Activated CD8-positive, alpha-beta memory T cell treated with anti-CD3 and anti-CD28 coated beads for 36 hours (primary cell): ENCODE results near the gene ARHGAP26. TPM values are rescaled to one million over a fixed set of nuclear protein-coding genes. Genes with fewer than 3 reads are reported as not detected.

ENCODE experiments used
- CTCF ChIA-PET: fragments of 350-600 bp; sonication (Branson Sonifier 250); formaldehyde crosslinking; loops from one replicate; lab custom pipeline; 2021; ENCODE audit warnings: antibody characterized with exemption; lab: Charles Lee
- POLR2A ChIA-PET: fragments of 350-600 bp; sonication (Branson Sonifier 250); formaldehyde crosslinking; loops from one replicate; lab custom pipeline; 2021; ENCODE audit warnings: antibody characterized with exemption; lab: Charles Lee
- total RNA-seq, 2 experiments: library from RNA; stranded (reverse); gene quantifications; one replicate each; pipeline ENCODE4 v1.2.3, GENCODE V29; 2021

ARHGAP26 gene
- total RNA-seq, 2 experiments from 2014 or later, result 15.6 to 15.7 TPM

- ChIA-PET POLR2A (no interaction called here), CTCF (interaction anchor here (0.6 to 0.8 kb wide), 2 partner anchors 18 to 103 kb away, joined by 3 read pairs; no protein-coding TSS in a partner anchor)
Observed at GRCh38 chr5:142817949-142818431, 47.8 kb downstream of the ARHGAP26 start.

GRCh38 chr5:142819292-142819691 is 49.1 kb downstream of the ARHGAP26 start:
- POLR2A ChIA-PET, result no interaction called here
- CTCF ChIA-PET, result no interaction called here

GRCh38 chr5:142819825-142820224 is 49.6 kb downstream of the ARHGAP26 start:
- ChIA-PET POLR2A (no interaction called here), CTCF (no interaction called here)

GRCh38 chr5:142820447-142820846 is 50.3 kb downstream of the ARHGAP26 start:
- CTCF ChIA-PET, result interaction anchor here (1.0 to 3.0 kb wide), 3 partner anchors 8 to 37 kb away, joined by 3 to 15 read pairs (median 6); no protein-coding TSS in a partner anchor
- POLR2A ChIA-PET, result interaction anchor here (0.6 to 2.5 kb wide), 2 partner anchors 37 to 50 kb away, joined by 4 to 12 read pairs; partner anchors contain the start of gene ARHGAP26

GRCh38 chr5:142821034-142821732 is 51.0 kb downstream of the ARHGAP26 start:
- POLR2A ChIA-PET, result interaction anchor here (0.6 to 2.5 kb wide), 5 partner anchors 23 to 51 kb away, joined by 3 to 12 read pairs (median 4); partner anchors contain the start of gene ARHGAP26
- CTCF ChIA-PET, result interaction anchor here (1.0 to 3.0 kb wide), 4 partner anchors 9 to 46 kb away, joined by 3 to 15 read pairs (median 5); no protein-coding TSS in a partner anchor

- ChIA-PET CTCF (interaction anchor here (0.6 to 3.0 kb wide), 6 partner anchors 22 to 57 kb away, joined by 3 to 15 read pairs (median 3); no protein-coding TSS in a partner anchor), POLR2A (interaction anchor here (0.5 to 2.5 kb wide), 6 partner anchors 24 to 51 kb away, joined by 3 to 12 read pairs (median 4); partner anchors contain the start of gene ARHGAP26)
Observed at GRCh38 chr5:142821733-142822487, 51.7 kb downstream of the ARHGAP26 start.

GRCh38 chr5:142823126-142823525 is 52.9 kb downstream of the ARHGAP26 start:
- CTCF ChIA-PET, result interaction anchor here (1.1 to 3.0 kb wide), 4 partner anchors 26 to 74 kb away, joined by 3 to 15 read pairs (median 3); no protein-coding TSS in a partner anchor
- POLR2A ChIA-PET, result no interaction called here

- CTCF ChIA-PET, result interaction anchor here (0.6 to 1.3 kb wide), 3 partner anchors 27 to 165 kb away, joined by 3 to 5 read pairs (median 4); no protein-coding TSS in a partner anchor
- POLR2A ChIA-PET, result interaction anchor here (1.2 kb wide), 1 partner anchor 23 kb away, joined by 4 read pairs; no protein-coding TSS in a partner anchor
Observed at GRCh38 chr5:142823806-142824205, 53.6 kb downstream of the ARHGAP26 start.

- POLR2A ChIA-PET, result interaction anchor here (1.2 kb wide), 1 partner anchor 24 kb away, joined by 4 read pairs; no protein-coding TSS in a partner anchor
- CTCF ChIA-PET, result interaction anchor here (0.6 to 1.3 kb wide), 3 partner anchors 27 to 166 kb away, joined by 3 to 5 read pairs (median 4); no protein-coding TSS in a partner anchor
Observed at GRCh38 chr5:142824391-142824790, 54.2 kb downstream of the ARHGAP26 start.

- ChIA-PET POLR2A (no interaction called here), CTCF (no interaction called here)
Observed at GRCh38 chr5:142825378-142826089, 55.4 kb downstream of the ARHGAP26 start.

- CTCF ChIA-PET, result interaction anchor here (1.6 kb wide), 1 partner anchor 41 kb away, joined by 3 read pairs; no protein-coding TSS in a partner anchor
- POLR2A ChIA-PET, result no interaction called here
Observed at GRCh38 chr5:142826093-142826492, 55.9 kb downstream of the ARHGAP26 start.

GRCh38 chr5:142826741-142827492 is 56.7 kb downstream of the ARHGAP26 start:
- CTCF ChIA-PET, result interaction anchor here (0.8 to 1.6 kb wide), 8 partner anchors 29 to 114 kb away, joined by 3 to 6 read pairs (median 4); partner anchors contain the start of gene ARHGAP26
- POLR2A ChIA-PET, result interaction anchor here (0.7 to 1.1 kb wide), 6 partner anchors 30 to 57 kb away, joined by 3 to 8 read pairs (median 6); partner anchors contain the start of gene ARHGAP26

GRCh38 chr5:142827934-142828576 is 57.9 kb downstream of the ARHGAP26 start:
- POLR2A ChIA-PET, result interaction anchor here (0.6 kb wide), 1 partner anchor 70 kb away, joined by 3 read pairs; no protein-coding TSS in a partner anchor
- CTCF ChIA-PET, result interaction anchor here (0.7 to 1.8 kb wide), 5 partner anchors 30 to 115 kb away, joined by 3 to 6 read pairs (median 5); no protein-coding TSS in a partner anchor

GRCh38 chr5:142828797-142829535 is 58.8 kb downstream of the ARHGAP26 start:
- ChIA-PET CTCF (interaction anchor here (1.8 kb wide), 1 partner anchor 116 kb away, joined by 6 read pairs; no protein-coding TSS in a partner anchor), POLR2A (no interaction called here)

GRCh38 chr5:142829801-142830220 is 59.6 kb downstream of the ARHGAP26 start:
- ChIA-PET CTCF (interaction anchor here (1.8 kb wide), 1 partner anchor 116 kb away, joined by 6 read pairs; no protein-coding TSS in a partner anchor), POLR2A (no interaction called here)
